Liver (tissue), 9 donors: ENCODE measurements around the gene HPN. TPM values are rescaled to one million over a fixed set of nuclear protein-coding genes. Genes with fewer than 3 reads are reported as not detected.

Experiments used
- DNase-seq: peaks from one replicate; pipeline ENCODE4 v3.0.0-alpha.2; 2017; ENCODE audit warnings: low spot score
- H3K27ac ChIP-seq, 2 donors: one replicate each; pipeline ENCODE4 v1.7.0; 2013; ENCODE audit warnings: inconsistent platforms in 2 of 2, low read length in 2 of 2, control low read depth in 1 of 2, low read depth in 1 of 2, mild to moderate bottlenecking in 1 of 2
- H3K27me3 ChIP-seq, 4 donors: one replicate each; pipeline versions ENCODE4 v1.6.1 to v1.7.0; 2013; ENCODE audit warnings: low read length in 3 of 4, inconsistent platforms in 1 of 4, mild to moderate bottlenecking in 1 of 4, moderate library complexity in 1 of 4; ENCODE audit not compliant: control insufficient read depth in 4 of 4, insufficient read depth in 4 of 4
- H3K36me3 ChIP-seq, 4 donors: one replicate each; pipeline versions ENCODE4 v1.6.1 to v1.7.0; 2013; ENCODE audit warnings: low read length in 3 of 4, mild to moderate bottlenecking in 3 of 4, low read depth in 1 of 4, moderate library complexity in 1 of 4; ENCODE audit not compliant: control insufficient read depth in 4 of 4, insufficient read depth in 3 of 4
- H3K4me1 ChIP-seq, 4 donors: one replicate each; pipeline versions ENCODE4 v1.6.1 to v1.7.0; 2013; ENCODE audit warnings: low read length in 3 of 4, mild to moderate bottlenecking in 3 of 4, moderate library complexity in 1 of 4; ENCODE audit not compliant: control insufficient read depth in 4 of 4, insufficient read depth in 4 of 4
- H3K4me3 ChIP-seq, 3 donors: one replicate each; pipeline versions ENCODE4 v1.6.1 to v1.7.0; 2013; ENCODE audit warnings: low read length in 3 of 3, control low read depth in 1 of 3, low read depth in 1 of 3, mild to moderate bottlenecking in 1 of 3
- H3K9ac ChIP-seq, 2 donors: one replicate each; pipeline ENCODE4 v1.7.0; 2013; ENCODE audit warnings: low read length in 2 of 2, mild to moderate bottlenecking in 2 of 2, moderate library complexity in 2 of 2, control low read depth in 1 of 2, low read depth in 1 of 2
- H3K9me3 ChIP-seq, 4 donors: one replicate each; pipeline versions ENCODE4 v1.6.1 to v1.7.0; 2013; ENCODE audit warnings: low read length in 3 of 4; ENCODE audit not compliant: control insufficient read depth in 4 of 4
- ATF3 ChIP-seq: IDR thresholded peaks from 2 replicates; pipeline ENCODE4 v1.6.1; 2016; ENCODE audit warnings: antibody characterized with exemption
- CTCF ChIP-seq: fragments of 150-350 bp; IDR thresholded peaks from 2 replicates; pipeline ENCODE4 v1.5.1; 2017; ENCODE audit warnings: improper control_type of control experiment, low read depth, low read length; ENCODE audit not compliant: missing input control
- EGR1 ChIP-seq, 2 donors: IDR thresholded peaks; 2 replicates each; pipeline ENCODE4 v1.6.1; 2016 to 2018; ENCODE audit warnings: antibody characterized with exemption in 2 of 2, low read depth in 2 of 2
- FOXA1 ChIP-seq: IDR thresholded peaks from 2 replicates; pipeline ENCODE4 v1.6.1; 2016; ENCODE audit warnings: antibody characterized with exemption
- FOXA2 ChIP-seq: IDR thresholded peaks from 2 replicates; pipeline ENCODE4 v1.6.1; 2016; ENCODE audit warnings: antibody characterized with exemption
- GABPA ChIP-seq, 2 donors: IDR thresholded peaks in 1 of 2; conservative IDR thresholded peaks in 1 of 2; 2 replicates each; pipeline ENCODE4 v1.6.1; 2016; ENCODE audit warnings: antibody characterized with exemption in 2 of 2, mild to moderate bottlenecking in 1 of 2, moderate library complexity in 1 of 2
- HNF4A ChIP-seq, 2 donors: conservative IDR thresholded peaks; 2 replicates each; pipeline ENCODE4 v1.6.1; 2016; ENCODE audit warnings: antibody characterized with exemption in 2 of 2, mild to moderate bottlenecking in 2 of 2
- HNF4G ChIP-seq: IDR thresholded peaks from 2 replicates; pipeline ENCODE4 v1.6.1; 2016; ENCODE audit warnings: antibody characterized with exemption
- JUND ChIP-seq, 2 donors: IDR thresholded peaks; 2 replicates each; pipeline ENCODE4 v1.6.1; 2016; ENCODE audit warnings: antibody characterized with exemption in 2 of 2
- NR2F2 ChIP-seq: IDR thresholded peaks from 2 replicates; pipeline ENCODE4 v1.6.1; 2016; ENCODE audit warnings: antibody characterized with exemption
- RAD21 ChIP-seq, 2 donors: IDR thresholded peaks; 2 replicates each; pipeline ENCODE4 v1.6.1; 2016; ENCODE audit warnings: antibody characterized with exemption in 2 of 2, mild to moderate bottlenecking in 2 of 2
- REST ChIP-seq: IDR thresholded peaks from 2 replicates; pipeline ENCODE4 v1.6.1; 2016; ENCODE audit warnings: antibody characterized with exemption, mild to moderate bottlenecking
- RXRA ChIP-seq, 2 donors: IDR thresholded peaks; 2 replicates each; pipeline ENCODE4 v1.6.1; 2017 to 2018; ENCODE audit warnings: antibody characterized with exemption in 2 of 2, mild to moderate bottlenecking in 1 of 2
- SP1 ChIP-seq: IDR thresholded peaks from 2 replicates; pipeline ENCODE4 v1.6.1; 2018; ENCODE audit warnings: antibody characterized with exemption, mild to moderate bottlenecking
- TAF1 ChIP-seq: conservative IDR thresholded peaks from 2 replicates; pipeline ENCODE4 v1.6.1; 2016; ENCODE audit warnings: antibody characterized with exemption, mild to moderate bottlenecking
- YY1 ChIP-seq: IDR thresholded peaks from 2 replicates; pipeline ENCODE4 v1.6.1; 2016; ENCODE audit warnings: antibody characterized with exemption, mild to moderate bottlenecking
- ZBTB33 ChIP-seq: IDR thresholded peaks from 2 replicates; pipeline ENCODE4 v1.6.1; 2016; ENCODE audit warnings: antibody characterized with exemption
- WGBS: extraction: QIAGEN DNeasy Blood & Tissue Kit; methylation state at CpG from one replicate; pipeline ENCODE4 v1.1.7; 2013; 5-methylcytosine and 5-hydroxymethylcytosine counted together
- polyA plus RNA-seq, 2 donors: library from polyadenylated mRNA; stranded (reverse) in 1 of 2; unstranded in 1 of 2; fragments of 200-250 nt in 1 of 2; fragments of >200 nt in 1 of 2; fragmentation: Nextera tagmentation in 1 of 2; extraction: Ambion mirVana in 1 of 2; gene quantifications; one replicate each; pipeline versions ENCODE4 v1.2.1 to v1.2.3, GENCODE V29; 2013 to 2015
- total RNA-seq, 2 donors: library from RNA; depleted of rRNA; stranded (reverse); fragments of >200 nt; gene quantifications; one replicate each; pipeline ENCODE4 v1.2.3, GENCODE V29; 2014
- TF ChIP-seq, protein P1 (sequence below): IDR thresholded peaks from 2 replicates; pipeline ENCODE4 v1.6.1; 2016; ENCODE audit warnings: antibody characterized with exemption
- donor health status: healthy.
- donor health status: healthy.
- donor health status: healthy.
- donor health status: healthy.
- donor health status: healthy.

HPN gene
- total and polyA plus RNA-seq, 4 donors: 130 to 535 (median 335) TPM

DNA sequence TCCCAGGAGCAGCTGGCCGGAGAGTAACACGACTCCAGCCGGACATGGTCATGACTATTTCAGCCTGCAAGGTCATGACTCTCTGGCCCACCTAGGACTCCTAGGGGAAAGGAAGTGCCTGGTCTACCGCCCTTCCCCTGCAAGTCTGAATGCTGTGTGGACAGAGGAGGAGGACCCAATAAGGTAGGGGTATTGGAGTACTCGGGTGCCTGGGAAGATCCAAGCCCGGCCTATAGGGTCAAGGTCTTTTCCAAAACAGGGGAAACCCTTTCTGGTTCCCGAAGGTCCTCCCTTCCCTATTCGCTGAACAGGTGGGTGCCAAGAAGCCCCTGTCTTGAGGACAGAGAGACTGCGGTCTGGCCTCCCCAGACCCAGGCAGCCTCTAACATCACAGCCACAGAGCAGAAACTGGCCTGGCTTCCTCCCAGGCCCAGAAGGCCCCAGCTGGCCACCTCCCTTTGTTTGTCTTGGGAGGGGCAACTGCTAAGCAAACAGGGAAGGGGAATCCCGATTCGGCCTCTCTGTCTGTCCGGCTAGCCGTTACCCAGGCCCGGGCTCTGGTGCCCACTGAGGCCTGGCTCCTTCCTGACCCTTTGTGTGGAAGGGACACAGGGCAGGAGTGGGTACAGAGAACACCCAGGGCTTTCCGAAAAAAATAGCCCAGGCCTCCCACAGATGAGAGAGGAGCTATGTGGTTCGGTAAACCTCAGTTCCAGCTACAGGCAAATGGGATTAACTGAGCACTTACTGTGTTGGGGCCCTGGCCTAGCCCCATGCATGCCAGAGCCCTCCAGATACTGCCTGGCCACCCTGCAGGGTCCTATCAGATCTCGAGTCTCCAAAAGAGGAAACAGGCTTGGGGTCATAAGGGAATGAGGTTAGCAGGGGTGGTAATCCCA is 46.6 kb upstream of the HPN start:
- Histone ChIP-seq H3K9me3 (no peaks in the 10 kb centered on the region), H3K9ac (peak overlapping the region in 1 of 2 donors; percentile 75), H3K4me3 (no peak overlapping the region), H3K27me3 (no peaks in the 10 kb centered on the region), H3K27ac (peak overlapping the region; percentile 68 to 70), H3K36me3 (no peaks in the 10 kb centered on the region), H3K4me1 (peaks cover 10 to 27% (median 18%) of the 10 kb centered on the region in 4 donors)
- TF ChIP-seq HNF4A (conservative IDR thresholded peaks at IDR 0.05) (peak; percentile 26 to 56), EGR1 (IDR thresholded peaks at IDR 0.05; ENCODE audit: low read depth in 2 of 2) (no peak), NR2F2 (peak; percentile 79), SP1 (peak; percentile 95), FOXA2 (peak; percentile 96), REST (peak; percentile 68), JUND (IDR thresholded peaks at IDR 0.05) (no peak), ATF3 (no peak), GABPA (IDR thresholded peaks at IDR 0.05 in 1 of 2, conservative IDR thresholded peaks at IDR 0.05 in 1 of 2) (no peak), RAD21 (IDR thresholded peaks at IDR 0.05) (peak; percentile 23 to 38), HNF4G (peak; percentile 19), FOXA1 (peak; percentile 95), ZBTB33 (no peak), YY1 (peak; percentile 31), TAF1 (no peak), CTCF (no peak), RXRA (IDR thresholded peaks at IDR 0.05) (peak; percentile 53 to 59)
- TF ChIP-seq, protein P1, sequence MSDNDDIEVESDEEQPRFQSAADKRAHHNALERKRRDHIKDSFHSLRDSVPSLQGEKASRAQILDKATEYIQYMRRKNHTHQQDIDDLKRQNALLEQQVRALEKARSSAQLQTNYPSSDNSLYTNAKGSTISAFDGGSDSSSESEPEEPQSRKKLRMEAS: peak; percentile 54
- DNase-seq: no peak
- WGBS: 39% methylated on average over 17 of the region's 17 CpGs
